NCI-H1092 (cell line): ENCODE data around the gene RAB9B.
A peak's percentile ranks its signal among the peaks of the same experiment; 100 is the strongest.

ENCODE experiments used
- DNase-seq: peaks from one replicate; lab custom pipeline; 2025; lab: John Stamatoyannopoulos, UW

The RAB9B gene

GRCh38 chrX:103811858-103812257 lies 20.2 kb downstream of the RAB9B start:
- no peak for DNase-seq

- no peak for DNase-seq
These were observed 25.1 kb downstream of the RAB9B start for GRCh38 chrX:103806862-103807474.

GRCh38 chrX:103805860-103806259 lies 26.2 kb downstream of the RAB9B start:
- DNase-seq = no peak

GRCh38 chrX:103800318-103800717 lies 31.7 kb downstream of the RAB9B start:
- no peak for DNase-seq

- DNase-seq = no peak
These were observed 34.4 kb downstream of the RAB9B start for GRCh38 chrX:103797691-103798090.

- no peak for DNase-seq
These were observed 37.9 kb downstream of the RAB9B start for GRCh38 chrX:103794119-103794518.

- no peak for DNase-seq
These were observed 38.5 kb downstream of the RAB9B start for GRCh38 chrX:103793545-103793940.

- DNase-seq = no peak
These were observed 39.0 kb downstream of the RAB9B start for GRCh38 chrX:103792916-103793544.

- no peak for DNase-seq
These were observed 40.1 kb downstream of the RAB9B start for GRCh38 chrX:103791826-103792485.

GRCh38 chrX:103791228-103791627 lies 40.8 kb downstream of the RAB9B start:
- no peak for DNase-seq

- no peak for DNase-seq
These were observed 43.1 kb downstream of the RAB9B start for GRCh38 chrX:103789004-103789403.

- no peak for DNase-seq
These were observed 48.1 kb downstream of the RAB9B start for GRCh38 chrX:103783971-103784370.

GRCh38 chrX:103783196-103783595 lies 48.9 kb downstream of the RAB9B start:
- DNase-seq = no peak

- DNase-seq = no peak
These were observed 49.4 kb downstream of the RAB9B start for GRCh38 chrX:103782640-103783039.

- DNase-seq = no peak
These were observed 50.4 kb downstream of the RAB9B start for GRCh38 chrX:103781706-103782105.

GRCh38 chrX:103781062-103781402 lies 51.0 kb downstream of the RAB9B start:
- no peak for DNase-seq

- DNase-seq = no peak
These were observed 51.6 kb downstream of the RAB9B start for GRCh38 chrX:103780336-103781061.

GRCh38 chrX:103779141-103779789 lies 52.8 kb downstream of the RAB9B start:
- peak; percentile 41 for DNase-seq

- DNase-seq = no peak
These were observed 55.5 kb downstream of the RAB9B start, which contains the start of gene PLP1 for GRCh38 chrX:103776546-103776945. PLP1 (plus strand) TSS chrX:103776840; CDS start chrX:103776996, 156 bp downstream.

- peak; percentile 9 for DNase-seq
These were observed 57.9 kb downstream of the RAB9B start for GRCh38 chrX:103774070-103774642.

- DNase-seq = no peak
These were observed 58.6 kb downstream of the RAB9B start for GRCh38 chrX:103773445-103773844.
